ENCODE results near the gene PDE6B.
"Not testable (repeated sequence)": the region's sequence is repeated elsewhere in the genome, so short reads cannot be mapped to it uniquely, and the experiment has no call there.

The PDE6B gene

DNA sequence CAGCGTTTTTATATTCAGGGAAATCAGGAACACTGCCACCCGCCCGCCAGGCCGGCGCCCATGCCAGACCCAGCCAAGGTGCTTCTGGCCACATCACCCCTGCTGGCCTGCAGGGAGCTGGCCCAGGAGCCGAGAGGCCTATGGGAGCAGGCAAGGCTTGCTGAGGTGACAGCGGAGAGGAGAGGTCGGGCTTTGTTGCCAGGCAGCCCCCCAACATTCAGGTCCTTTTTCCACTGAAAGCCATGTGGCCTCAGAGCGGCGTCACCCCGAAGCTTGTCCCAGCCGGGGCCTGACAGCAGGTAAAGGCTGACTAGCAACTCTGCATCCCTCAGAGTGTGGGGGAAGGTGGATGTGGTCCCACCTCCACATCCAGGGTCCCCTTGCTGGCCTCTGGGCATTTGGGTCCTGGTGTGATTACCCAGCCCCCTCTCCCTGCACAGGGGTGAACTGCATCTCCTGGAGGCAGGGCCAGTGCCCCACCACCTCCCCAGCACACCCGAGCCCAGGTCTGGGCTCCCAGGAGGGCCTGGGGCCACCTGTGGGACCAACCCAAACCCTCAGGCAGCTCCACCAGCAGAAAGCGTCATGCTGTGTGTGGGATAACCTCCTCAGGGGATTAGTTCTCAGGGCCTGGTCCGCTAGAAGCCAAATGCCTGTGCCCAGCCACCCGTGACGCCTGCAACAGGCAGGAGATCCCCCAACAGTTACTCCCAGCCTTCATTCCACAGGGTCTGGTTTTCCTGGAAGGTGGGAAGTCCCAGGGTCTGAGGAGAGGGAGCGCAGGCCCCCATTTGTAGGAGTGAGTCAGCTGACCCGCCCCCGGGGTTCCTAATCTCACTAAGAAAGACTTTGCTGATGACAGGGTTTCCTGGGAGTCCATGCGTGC lies at the start of gene PDE6B:
TSS of gene PDE6B (plus strand) at position 869 of the 886 bp plus-strand sequence. CDS start 54 bp downstream, outside the sequence.
- FAIRE-seq = no peak

DNA sequence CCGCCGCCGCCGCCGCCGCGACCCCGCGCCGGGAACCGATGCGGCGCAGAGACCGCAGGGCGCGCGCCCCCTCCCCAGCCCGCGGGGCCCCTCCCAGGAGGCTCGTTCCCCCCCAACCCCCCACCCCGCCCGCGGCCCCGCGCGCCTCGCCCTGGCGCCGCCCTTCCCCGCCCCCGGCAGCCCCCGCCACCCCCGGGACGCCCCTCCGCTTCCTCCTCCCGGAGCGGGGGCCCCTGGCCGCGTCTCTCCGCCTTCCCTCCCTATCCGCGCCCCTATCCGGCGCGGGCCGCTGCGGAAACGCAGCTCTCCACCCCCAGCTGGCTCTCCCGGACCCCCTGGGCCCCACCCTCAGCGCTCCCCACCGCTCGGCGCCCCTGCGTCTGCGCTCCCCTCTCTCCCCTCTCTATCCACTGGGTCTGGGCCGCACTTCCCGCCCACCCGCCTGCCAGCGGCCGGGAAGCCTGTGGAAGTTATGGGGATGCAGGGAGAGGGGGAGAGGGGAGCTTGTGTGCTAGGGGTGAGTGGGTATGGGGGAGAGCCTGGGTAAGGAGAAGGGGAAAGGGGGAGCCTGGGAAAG lies 49.0 kb upstream of the PDE6B start, which contains the start of gene TMEM271:
TSS of gene TMEM271 (minus strand) at position 51 of the 577 bp plus-strand sequence. CDS start 233 bp downstream, outside the sequence.
- no peak for FAIRE-seq

DNA sequence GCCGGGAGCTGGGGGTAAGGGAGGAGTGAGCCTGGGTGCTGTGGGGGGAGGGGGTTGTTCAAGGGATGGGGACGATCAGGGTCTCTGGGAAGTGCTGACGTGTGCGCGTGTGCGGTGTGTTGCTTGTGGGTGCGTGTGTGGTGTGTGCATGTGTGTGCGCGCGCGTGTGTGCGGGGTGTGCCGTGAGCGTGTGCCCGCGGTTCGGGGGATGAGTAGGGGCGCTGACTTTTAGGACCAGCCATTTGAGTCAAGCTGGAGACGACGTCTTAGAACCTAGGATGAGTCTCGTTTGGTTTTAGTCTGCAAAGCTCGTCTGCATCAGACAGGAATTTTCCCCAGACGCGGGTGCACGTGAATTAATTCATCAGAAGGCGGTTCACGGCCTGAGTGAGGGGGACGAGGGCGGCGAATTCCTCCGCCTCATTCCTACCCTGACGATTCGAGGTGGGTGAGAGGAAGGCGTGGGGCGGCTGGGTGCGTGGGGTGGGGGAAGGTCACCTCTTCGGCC lies 48.3 kb upstream of the PDE6B start:
- FAIRE-seq = no peak

DNA sequence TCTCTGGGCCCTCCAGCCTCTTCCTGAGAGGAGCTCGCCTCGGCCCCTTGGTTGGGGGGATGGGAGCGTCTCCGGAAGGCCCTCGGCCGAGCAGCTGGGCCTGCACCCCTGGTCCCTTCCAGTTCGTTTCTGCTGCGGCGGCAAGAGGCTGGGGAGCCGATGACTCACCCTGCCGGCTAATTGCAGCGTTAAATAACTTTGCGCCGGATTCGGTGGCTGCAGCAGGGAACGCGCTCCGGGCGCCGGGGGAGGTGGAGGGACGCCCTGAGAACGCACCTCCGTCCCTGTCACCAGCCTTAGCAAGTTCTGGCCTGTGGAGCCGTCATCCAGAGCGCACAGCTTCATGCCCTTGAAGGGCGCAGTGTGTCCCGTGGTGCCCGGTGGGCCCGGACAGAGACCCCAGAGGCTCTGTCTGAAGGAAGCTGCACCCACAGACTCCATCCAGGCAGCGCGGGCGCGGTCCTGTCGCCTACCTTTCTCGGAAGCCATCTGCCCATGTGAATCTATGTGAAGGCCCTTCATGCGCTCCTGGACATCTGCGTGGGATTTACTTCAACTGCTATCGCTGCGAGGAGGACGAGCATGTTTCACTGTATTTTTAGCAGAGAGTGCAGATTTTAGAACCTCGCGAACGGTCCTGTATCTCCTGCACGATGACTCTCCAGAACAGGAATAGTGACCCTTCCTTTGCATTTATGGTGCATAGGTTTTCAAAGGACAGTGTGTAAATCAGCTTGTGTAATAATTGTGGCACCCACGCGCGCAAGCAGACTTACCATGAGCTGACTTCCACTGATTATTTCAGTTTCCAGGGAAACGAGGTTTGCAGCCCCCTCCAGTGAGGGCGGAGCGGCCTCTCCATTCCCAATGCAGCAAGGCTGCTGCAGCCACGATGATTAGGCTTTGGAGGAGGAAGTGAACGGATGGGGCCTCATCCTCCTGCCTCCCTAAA lies 47.6 kb upstream of the PDE6B start:
- FAIRE-seq = no peak

DNA sequence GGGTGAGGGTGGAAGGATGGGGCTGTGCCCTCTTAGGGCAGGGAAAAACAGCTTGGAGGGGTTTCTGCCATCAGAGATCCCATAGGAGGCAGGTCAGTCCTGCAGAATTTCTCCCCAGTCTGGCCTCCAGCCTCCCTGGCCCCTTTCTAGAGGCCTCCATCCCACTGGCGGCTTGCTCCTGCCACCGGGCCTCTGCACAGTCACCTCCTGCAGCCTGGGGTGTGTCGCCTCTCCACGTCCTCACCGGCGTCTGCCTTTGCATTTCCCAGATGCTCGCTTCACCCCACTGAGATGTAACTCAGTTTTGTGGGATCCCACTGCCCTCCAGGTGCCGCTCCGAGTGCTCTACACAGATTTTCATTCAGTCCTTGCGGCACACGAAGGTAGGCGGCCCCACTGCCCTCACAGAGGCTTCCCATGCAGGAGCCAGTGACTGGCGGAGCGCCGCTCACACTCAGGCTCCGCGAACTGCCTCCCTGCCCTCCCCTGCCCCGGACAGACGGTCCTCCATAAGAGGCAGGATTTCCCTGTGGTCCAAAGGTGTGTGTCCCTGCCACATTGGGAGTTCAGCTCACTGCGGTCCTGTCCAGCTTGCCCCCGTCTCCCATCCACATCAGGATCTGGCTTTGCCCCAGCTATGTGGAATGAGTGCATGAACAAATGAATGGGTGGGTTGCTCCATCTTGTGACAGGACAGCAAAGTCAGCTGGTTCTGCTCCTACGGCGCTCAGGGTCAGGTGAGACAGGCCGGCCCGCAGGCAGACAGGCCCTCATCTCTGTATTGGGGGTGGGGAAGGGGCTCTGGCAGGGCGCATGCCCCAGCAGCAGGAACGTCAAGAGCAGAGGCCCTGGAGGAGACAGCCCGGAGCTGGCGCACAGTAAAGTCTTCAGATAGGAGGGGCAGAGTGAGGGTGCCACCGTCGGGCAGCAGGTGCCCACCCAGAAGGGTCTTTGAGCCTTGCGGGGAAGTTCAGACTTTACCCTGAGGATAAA lies 46.6 kb upstream of the PDE6B start:
- no peak for FAIRE-seq

DNA sequence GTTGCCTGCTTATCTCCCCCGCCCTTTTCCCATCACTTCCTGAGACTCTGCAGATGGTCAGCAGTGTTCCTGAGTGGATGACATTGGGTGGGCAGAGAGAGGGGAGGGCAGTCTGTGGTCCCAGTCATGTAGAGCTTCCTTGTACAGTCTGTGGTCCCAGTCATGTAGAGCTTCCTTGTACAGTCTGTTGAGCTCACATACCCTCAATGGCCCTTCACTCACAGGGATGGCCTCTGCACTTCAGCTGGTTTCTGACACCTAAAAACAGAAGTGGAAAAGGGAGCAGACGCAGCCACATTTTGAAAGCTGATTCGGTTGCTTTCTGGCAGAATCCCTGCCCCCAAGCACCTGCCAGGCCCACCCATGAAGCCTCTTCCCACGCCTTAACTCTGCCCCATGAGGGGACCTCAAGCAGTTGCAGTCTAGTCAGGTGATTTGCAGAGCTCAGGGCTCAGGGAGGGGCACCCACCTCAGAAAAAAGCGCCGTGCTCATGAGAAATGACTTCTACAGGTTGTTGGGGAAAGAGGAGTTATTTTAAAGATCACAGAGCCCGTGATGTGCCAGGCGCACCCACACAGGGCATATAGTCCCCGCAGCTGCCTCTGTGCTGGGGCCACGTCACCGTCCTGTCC lies 45.7 kb upstream of the PDE6B start:
- no peak for FAIRE-seq

DNA sequence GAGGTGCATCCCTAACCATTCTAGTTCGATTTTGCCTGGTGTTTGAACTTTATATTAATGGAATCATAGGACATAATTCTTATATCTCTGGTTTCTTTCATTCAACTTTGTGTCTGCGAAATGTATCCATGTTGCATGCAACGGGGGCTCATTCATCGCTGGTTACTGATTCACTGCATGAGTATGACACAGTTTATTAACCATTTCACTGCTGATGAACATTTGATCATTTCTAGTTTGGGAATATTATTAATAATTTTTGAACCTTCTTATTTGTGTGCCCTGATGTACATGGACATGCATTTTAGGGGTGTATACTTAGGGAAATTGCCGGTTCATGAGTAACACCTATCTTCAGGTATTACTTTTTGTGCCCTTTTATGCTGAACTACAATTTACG lies 44.2 kb upstream of the PDE6B start:
- no peak for FAIRE-seq

DNA sequence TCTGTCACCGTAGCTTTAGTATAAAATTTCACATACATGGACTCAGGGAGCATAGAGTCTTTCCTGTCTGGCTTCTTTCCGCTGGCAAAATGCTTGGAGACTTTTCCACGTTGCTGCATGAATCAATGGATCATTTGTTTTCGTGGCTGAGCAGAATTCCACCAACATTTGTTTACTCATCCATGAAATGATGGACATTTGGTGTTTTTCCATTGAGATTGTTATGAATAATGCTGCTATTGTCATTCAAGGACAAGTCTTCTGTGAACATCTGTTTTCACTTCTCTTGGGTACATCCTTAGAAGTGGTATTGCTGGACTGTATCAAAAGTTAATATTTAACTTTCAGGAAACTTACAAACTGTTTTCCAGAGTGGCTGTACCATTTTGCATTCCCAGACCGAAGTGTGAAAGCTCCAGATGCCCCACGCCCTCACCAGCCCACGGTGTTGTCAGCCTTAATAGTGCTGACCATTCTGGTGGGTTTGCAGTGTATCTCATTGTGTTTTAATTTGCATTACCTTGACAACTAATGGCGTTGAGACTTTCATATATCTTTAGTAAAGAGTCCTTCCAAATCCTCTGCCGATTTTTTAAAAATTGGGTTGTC lies 43.5 kb upstream of the PDE6B start:
- no peak for FAIRE-seq

DNA sequence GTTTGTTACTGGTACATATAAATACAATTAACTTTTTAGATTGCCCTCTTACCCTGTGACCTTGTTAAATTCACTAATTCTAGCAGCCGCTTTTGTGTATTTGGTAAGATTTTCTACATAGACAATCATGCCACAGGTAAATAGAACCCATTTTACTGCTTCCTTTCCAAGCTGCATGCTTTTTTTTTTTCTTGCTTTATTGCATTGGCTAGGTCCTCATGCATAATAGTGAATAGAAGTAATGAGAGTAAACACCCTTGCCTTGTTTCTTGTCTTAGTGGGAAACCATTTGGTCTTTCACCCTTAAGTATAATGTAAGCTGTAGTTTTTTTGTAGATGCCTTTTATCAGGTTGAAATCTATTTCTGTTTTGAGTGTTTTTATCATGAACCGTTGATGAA lies 41.6 kb upstream of the PDE6B start:
- no peak for FAIRE-seq

DNA sequence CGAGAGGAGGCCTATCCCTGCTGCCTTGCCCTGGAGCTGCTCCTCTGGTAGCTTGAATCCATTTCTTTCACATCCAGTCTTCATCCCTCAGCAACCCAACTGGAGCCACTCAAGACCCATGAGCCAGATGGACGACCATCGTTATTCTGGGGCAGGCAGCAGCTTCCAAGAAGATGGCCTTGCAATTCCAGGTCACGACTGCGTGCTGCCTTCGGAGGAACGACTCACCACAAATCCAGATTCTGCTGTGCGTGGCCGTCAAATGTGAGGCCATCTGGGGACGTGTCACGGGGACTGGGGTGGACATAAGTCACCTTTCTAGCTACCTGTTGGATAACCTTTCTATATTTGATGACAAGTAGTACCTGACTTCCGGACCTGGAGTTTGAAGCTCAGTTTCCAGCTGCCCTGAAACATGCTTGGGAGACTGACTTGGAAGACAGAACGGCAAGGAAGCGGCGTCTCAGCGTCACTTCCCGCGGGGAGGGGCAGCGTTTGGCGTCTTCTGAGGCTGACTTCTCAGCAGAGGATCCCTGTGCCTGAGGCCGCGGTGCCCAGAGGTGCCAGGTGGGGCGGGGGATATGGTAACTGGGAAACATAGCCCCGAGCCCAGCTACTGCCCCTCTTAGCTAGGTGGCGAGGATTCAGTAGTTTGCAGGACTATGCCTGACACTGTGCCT lies 37.6 kb upstream of the PDE6B start:
- FAIRE-seq = no peak

DNA sequence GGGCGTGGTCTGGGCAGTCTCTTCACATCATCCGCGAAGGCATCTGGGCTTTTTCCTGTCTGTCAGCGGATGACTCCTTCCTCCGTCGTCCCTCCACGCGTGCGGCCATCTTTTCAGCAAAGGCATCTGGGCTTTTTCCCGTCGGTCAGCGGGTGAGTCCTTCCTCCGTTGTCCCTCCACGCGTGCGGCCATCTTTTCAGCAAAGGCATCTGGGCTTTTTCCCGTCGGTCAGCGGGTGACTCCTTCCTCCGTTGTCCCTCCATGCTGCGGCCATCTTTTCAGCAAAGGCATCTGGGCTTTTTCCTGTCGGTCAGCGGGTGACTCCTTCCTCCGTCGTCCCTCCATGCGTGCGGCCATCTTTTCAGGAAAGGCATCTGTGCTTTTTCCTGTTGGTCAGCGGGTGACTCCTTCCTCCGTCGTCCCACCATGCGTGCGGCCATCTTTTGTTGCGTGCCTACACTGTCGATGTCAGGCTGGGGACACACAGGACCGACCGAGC lies 37.0 kb upstream of the PDE6B start:
- no peak for FAIRE-seq

DNA sequence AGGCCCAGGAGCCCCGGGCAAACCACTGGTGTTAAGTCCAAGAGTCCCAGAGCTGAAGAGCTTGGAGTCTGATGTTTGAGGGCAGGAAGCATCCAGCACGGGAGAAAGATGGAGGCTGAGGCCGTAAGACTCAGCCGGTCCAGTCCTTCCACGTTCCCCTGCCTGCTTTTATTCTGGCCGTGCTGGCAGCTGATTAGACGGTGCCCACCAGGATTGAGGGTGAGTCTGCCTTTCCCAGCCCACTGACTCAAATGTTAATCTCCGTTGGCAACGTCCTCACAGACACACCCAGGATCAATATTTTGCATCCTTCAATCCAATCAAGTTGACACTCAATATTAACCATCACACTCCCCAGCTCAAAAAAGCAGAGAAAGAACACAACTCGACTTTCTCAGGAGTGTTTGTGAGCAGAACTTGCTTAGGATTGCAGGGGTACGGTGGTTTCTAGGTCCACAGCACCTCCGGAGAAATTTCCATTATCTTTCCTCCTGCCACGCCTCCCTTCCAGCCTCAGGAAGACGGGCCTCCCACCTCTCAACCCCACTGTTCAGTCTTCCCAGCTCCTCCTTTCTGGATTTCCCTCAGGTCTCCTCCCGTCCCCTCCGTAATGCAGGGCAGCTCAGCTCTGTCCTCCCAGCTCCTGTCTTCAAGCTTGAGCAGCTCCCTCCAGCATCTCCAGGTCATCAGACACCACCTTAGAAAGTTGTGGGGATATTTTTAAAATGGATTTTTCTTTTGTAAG lies 36.0 kb upstream of the PDE6B start:
- no peak for FAIRE-seq

DNA sequence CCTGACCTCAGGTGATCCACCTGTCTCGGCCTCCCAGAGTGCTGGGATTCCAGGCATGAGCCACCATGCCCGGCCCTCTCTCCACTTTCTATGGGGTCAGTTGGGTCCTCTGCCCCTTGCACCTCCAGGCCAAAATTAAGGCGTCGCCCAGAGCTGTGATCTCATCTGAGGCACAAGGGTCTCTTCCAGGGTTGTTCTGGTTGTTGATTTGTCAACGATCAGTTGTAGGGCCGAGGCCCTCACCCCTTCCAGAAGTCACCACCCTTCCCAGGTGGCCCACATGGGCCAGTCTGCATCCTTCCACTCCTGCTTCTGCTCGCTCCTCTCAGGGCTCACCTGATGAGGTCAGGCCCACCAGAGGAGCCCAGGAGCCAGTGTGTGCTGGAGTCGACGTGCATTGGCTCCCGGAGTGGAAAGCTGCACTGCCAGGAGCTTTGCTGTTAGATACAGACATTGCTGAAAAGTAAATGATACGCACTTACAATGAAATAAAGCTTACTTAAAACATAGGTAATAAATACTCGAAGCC lies 35.0 kb upstream of the PDE6B start:
- FAIRE-seq = no peak

DNA sequence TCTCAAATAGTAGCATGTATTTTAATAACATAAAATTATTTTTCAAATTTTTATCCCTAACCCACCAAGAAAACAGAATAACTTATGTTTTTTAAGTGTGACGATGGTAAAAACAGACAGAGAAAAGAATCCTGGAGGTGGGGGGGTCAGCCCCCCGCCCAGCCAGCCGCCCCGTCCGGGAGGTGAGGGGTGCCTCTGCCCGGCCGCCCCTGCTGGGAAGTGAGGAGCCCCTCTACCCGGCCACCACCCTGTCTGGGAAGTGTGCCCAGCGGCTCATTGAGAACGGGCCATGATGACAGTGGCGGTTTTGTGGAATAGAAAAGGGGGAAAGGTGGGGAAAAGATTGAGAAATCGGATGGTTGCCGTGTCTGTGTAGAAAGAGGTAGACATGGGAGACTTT lies 33.2 kb upstream of the PDE6B start:
- not testable (repeated sequence) for FAIRE-seq

DNA sequence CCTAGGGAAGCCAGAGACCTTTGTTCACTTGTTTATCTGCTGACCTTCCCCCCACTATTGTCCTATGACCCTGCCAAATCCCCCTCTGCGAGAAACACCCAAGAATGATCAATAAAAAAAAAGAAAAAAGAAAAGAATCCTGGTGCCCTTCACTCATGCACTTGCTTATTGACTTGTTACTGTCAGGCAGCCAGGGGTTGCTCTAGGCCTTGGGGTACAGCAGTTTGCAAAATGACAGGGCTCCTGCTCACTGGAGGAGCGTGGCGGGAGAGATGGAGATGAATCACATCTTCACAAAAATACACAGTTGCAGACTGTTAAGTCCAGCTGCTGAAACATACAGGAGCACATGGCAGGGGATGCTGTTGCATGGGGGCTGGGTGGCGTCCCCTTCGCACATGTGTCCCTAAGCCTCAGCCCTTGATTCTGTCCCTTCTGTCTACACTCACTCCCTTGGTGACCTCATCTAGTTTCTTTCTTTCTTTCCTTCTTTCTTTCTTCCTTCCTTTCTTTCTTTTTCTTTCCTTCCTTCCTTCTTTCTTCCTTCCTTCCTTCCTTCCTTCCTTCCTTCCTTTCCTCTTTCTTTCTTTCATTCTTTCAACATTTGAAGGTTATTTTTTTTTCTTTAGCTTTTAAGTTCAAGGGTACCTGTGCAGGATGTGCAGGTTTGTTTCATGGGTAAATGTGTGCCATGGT lies 32.4 kb upstream of the PDE6B start:
- no peak for FAIRE-seq

DNA sequence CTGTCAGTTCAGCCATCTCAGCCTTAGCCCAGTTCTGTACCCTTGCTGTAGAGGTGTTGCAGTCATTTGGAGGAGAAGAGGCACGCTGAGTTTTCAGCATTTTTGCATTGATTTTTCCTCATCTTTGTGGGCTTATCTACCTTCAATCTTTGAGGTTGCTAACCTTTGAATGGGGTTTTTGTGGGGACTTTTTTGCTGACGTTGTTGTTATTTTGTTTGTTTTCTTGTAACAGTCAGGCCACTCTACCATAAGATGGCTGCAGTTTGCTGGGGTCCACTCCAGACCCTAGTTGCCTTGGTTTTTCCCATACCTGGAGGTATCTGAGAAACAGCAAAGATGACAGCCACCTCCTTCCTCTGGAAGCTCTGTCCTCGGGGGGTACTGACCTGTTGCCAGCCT lies 26.4 kb upstream of the PDE6B start:
- FAIRE-seq = no peak

DNA sequence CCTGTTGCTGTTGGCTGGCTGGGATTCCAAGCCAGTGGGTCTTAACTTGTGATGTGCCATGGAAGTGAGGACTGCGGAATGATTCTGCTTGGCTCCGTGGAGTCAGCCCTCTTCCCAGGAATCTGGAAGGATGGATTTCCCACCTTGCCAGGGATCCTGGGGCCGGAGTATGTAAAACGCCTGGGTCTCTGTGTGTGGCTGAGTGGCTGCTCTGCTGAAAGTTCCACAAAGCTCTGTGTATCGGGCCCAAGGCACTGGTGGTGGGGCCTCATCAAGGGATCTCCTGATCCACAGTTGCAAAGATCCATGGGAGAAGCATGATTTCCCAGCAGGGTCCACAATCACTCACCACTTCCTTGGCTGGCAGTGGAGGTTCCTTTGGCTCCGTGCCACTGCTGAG lies 25.2 kb upstream of the PDE6B start:
- no peak for FAIRE-seq

DNA sequence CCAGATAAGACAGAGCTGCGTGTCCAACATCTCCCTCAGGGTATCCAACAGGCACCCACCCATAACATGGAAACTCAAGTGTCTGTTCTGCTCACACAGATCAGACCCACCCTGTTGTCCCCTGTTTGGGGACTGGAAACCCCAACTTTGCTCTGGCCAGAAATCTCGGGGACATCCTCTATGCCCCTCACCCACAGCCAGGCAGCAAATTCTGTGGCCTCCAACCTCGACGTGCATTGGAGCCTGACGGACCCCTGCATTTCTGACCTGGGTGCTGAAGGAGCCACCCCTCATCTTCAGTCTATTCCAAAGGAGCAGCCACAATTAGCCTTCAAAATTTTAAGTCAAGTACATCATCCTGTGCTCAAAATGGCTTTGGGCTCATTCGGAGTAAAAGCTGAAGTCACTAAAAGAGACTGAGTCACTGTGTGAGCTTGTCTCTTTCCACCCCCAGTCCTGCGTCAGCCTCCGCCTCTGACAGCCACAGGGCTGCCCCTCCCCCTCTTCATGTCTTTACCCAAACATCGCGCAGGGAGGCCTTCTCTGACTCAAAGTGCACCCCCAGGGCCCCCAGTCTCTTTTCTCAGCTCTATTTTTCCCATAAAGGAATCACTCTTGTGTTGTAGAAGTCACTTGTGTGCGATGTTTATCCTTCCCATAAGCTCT lies 24.4 kb upstream of the PDE6B start:
- no peak for FAIRE-seq
